GM23338 (cell line): Measurements from ENCODE around the gene ARID1B.

Source experiments
- EZH2 ChIP-seq: fragments of 200-600 bp; sonication (generic); IDR thresholded peaks from one replicate; pipeline ENCODE4 v1.8.0; 2017; ENCODE audit warnings: antibody characterized with exemption, mild to moderate bottlenecking, low read depth; ENCODE audit not compliant: unreplicated experiment
- EZH2phosphoT487 ChIP-seq: fragments of 200-600 bp; sonication (generic); IDR thresholded peaks from one replicate; pipeline ENCODE4 v1.8.1; 2018; ENCODE audit warnings: antibody characterized with exemption; ENCODE audit not compliant: unreplicated experiment
- JUNB ChIP-seq: IDR thresholded peaks from one replicate; pipeline ENCODE4 v1.6.1; 2016; ENCODE audit warnings: antibody characterized with exemption; ENCODE audit not compliant: unreplicated experiment
- POLR2AphosphoS5 ChIP-seq: IDR thresholded peaks from 2 replicates; pipeline ENCODE4 v1.6.1; 2016; ENCODE audit warnings: antibody characterized with exemption, low read depth
- ZNF331 ChIP-seq: fragments of 250-450 bp; sonication (Bioruptor Pico); IDR thresholded peaks from 2 replicates; pipeline ENCODE4 v1.5.0; 2020; ENCODE audit warnings: low read depth, mild to moderate bottlenecking, moderate library complexity
- TF ChIP-seq, protein P1 (sequence below), 2 experiments: fragments of 200-600 bp in 1 of 2; sonication (generic) in 1 of 2; conservative IDR thresholded peaks; 2 replicates each; pipeline versions ENCODE4 v1.5.1 to v1.6.1; 2016 to 2017; ENCODE audit warnings: antibody characterized with exemption in 2 of 2, low read depth in 2 of 2, mild to moderate bottlenecking in 2 of 2, moderate library complexity in 1 of 2
- TF ChIP-seq, protein P2 (sequence below): IDR thresholded peaks from one replicate; pipeline ENCODE4 v1.6.1; 2018; ENCODE audit warnings: antibody characterized with exemption; ENCODE audit not compliant: unreplicated experiment

DNA sequence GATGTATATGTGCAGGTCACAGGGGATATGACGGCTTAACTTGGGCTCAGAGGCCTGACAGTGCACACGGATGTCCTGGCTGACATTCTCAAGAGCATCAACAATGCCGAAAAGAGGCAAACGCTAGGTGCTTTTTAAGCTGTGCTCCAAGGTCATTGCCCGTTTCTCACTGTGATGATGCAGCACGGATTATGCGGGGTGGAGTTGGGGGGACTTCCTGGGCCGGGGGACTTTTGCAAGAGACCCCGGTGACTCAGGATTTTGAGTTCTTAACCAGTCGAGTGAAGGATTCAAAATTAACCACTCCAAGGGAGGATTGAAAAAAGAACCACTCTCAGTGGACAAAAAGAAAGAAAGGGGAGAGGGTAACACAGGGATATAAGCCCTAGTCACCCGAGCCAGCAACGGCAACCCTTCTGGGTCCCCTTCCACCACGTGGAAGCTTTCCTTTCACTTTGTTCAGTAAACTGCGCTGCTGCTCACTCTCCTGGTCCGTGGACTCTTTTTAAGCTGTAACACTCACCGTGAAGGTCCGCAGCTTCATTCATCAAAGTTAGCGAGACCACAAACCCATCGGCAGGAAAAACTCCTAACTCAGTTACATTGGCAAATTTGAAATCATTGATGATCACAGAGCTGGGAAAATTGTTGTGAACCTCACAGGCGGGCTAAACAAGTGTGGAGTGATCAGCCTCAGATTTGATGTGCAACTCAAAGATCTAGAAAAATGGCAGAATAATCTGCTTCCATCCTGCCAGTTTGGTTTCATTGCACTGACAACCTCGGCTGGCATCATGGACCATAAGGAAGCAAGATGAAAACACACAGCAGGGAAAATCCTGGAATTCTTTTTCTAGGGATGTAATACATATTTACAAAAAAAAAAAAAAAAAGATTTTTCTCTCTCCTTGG, 199.3 kb downstream of the ARID1B start:
- TF ChIP-seq, protein P1, sequence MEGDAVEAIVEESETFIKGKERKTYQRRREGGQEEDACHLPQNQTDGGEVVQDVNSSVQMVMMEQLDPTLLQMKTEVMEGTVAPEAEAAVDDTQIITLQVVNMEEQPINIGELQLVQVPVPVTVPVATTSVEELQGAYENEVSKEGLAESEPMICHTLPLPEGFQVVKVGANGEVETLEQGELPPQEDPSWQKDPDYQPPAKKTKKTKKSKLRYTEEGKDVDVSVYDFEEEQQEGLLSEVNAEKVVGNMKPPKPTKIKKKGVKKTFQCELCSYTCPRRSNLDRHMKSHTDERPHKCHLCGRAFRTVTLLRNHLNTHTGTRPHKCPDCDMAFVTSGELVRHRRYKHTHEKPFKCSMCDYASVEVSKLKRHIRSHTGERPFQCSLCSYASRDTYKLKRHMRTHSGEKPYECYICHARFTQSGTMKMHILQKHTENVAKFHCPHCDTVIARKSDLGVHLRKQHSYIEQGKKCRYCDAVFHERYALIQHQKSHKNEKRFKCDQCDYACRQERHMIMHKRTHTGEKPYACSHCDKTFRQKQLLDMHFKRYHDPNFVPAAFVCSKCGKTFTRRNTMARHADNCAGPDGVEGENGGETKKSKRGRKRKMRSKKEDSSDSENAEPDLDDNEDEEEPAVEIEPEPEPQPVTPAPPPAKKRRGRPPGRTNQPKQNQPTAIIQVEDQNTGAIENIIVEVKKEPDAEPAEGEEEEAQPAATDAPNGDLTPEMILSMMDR (conservative IDR thresholded peaks at IDR 0.05; ENCODE audit: low read depth in 2 of 2) = no peak
- no peak for TF ChIP-seq POLR2AphosphoS5
- TF ChIP-seq ZNF331 (CRISPR knock-in tag) = no peak
- TF ChIP-seq EZH2phosphoT487 = no peak
- no peak for TF ChIP-seq EZH2
- TF ChIP-seq, protein P2, sequence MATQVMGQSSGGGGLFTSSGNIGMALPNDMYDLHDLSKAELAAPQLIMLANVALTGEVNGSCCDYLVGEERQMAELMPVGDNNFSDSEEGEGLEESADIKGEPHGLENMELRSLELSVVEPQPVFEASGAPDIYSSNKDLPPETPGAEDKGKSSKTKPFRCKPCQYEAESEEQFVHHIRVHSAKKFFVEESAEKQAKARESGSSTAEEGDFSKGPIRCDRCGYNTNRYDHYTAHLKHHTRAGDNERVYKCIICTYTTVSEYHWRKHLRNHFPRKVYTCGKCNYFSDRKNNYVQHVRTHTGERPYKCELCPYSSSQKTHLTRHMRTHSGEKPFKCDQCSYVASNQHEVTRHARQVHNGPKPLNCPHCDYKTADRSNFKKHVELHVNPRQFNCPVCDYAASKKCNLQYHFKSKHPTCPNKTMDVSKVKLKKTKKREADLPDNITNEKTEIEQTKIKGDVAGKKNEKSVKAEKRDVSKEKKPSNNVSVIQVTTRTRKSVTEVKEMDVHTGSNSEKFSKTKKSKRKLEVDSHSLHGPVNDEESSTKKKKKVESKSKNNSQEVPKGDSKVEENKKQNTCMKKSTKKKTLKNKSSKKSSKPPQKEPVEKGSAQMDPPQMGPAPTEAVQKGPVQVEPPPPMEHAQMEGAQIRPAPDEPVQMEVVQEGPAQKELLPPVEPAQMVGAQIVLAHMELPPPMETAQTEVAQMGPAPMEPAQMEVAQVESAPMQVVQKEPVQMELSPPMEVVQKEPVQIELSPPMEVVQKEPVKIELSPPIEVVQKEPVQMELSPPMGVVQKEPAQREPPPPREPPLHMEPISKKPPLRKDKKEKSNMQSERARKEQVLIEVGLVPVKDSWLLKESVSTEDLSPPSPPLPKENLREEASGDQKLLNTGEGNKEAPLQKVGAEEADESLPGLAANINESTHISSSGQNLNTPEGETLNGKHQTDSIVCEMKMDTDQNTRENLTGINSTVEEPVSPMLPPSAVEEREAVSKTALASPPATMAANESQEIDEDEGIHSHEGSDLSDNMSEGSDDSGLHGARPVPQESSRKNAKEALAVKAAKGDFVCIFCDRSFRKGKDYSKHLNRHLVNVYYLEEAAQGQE = no peak
- TF ChIP-seq JUNB = no peak
